Vagina (tissue), 2 donors: ENCODE results near the gene RRM2. TPM values are rescaled to one million over a fixed set of nuclear protein-coding genes. Genes with fewer than 3 reads are reported as not detected.

Experiments
- DNase-seq, 2 donors: peaks; one replicate each; pipeline ENCODE4 v3.0.0-alpha.2; 2017; ENCODE audit errors: extremely low spot score in 2 of 2
- H3K27ac ChIP-seq: fragments of 200-600 bp; sonication (generic); one replicate; pipeline ENCODE4 v1.5.1; 2019
- H3K27me3 ChIP-seq: fragments of 200-600 bp; sonication (generic); one replicate; pipeline ENCODE4 v1.5.1; 2019
- H3K36me3 ChIP-seq, 2 donors: fragments of 200-600 bp; sonication (generic); one replicate each; pipeline ENCODE4 v1.5.1; 2017 to 2019
- H3K4me1 ChIP-seq: fragments of 200-600 bp; sonication (generic); one replicate; pipeline ENCODE4 v1.5.1; 2019
- H3K4me3 ChIP-seq, 2 donors: fragments of 200-600 bp; sonication (generic); 1 replicate in 1 of 2; 2 replicates in 1 of 2; pipeline ENCODE4 v1.5.1; 2016 to 2019
- H3K9me3 ChIP-seq: fragments of 200-600 bp; sonication (generic); one replicate; pipeline ENCODE4 v1.5.1; 2019
- POLR2A ChIP-seq, 2 donors: fragments of 450-650 bp; IDR thresholded peaks; one replicate each; pipeline ENCODE4 v1.6.1; 2017; ENCODE audit warnings: antibody characterized with exemption in 2 of 2, mild to moderate bottlenecking in 2 of 2, moderate library complexity in 2 of 2
- POLR2AphosphoS5 ChIP-seq, 2 donors: sonication (generic); formaldehyde crosslinking; IDR thresholded peaks; one replicate each; pipeline ENCODE4 v1.9.0; 2017; ENCODE audit warnings: antibody characterized with exemption in 2 of 2, mild to moderate bottlenecking in 2 of 2, low read depth in 1 of 2; ENCODE audit not compliant: insufficient read depth in 1 of 2
- intact Hi-C: fragments of 100-400 bp; cut with DNase I; formaldehyde crosslinking; loops from one replicate; pipeline ENCODE4 v1.15.1; 2023
- total RNA-seq: library from RNA; depleted of rRNA; stranded (reverse); fragments of >200 nt; gene quantifications from one replicate; pipeline ENCODE4 v1.2.3, GENCODE V29; 2016
- TF ChIP-seq, protein P1 (sequence below), 3 experiments: fragments of 450-650 bp in 2 of 3; fragments of 200-600 bp in 1 of 3; sonication (generic) in 1 of 3; IDR thresholded peaks; one replicate each; pipeline ENCODE4 v1.5.1; 2017 to 2019; ENCODE audit warnings: antibody characterized with exemption in 3 of 3, mild to moderate bottlenecking in 2 of 3, moderate library complexity in 2 of 3

The RRM2 gene
- total RNA-seq, 1 donor from 2014 or later, result 11.0 TPM

DNA sequence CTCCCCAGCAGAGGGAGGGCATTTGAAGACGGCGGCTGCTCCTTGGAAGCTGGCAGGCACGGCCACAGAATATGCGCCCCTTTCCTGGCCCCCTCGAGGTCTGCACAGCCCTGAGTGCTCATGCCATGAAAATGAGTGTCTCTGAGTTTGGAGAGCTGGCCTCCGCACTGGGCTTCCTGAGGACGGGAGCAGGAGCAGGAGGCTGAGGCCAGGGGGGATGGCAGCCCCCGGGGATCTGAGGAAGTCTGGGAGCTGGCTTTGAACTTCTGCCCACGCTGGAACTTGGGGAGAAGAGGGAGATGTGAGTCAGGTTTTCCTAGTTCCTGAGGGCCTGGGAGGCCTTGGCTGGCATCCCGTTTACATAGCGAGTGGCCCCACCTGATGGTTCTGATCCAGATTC lies 47.0 kb downstream of the RRM2 start:
- intact Hi-C loops, result no loop called here
- DNase-seq, result no peak

DNA sequence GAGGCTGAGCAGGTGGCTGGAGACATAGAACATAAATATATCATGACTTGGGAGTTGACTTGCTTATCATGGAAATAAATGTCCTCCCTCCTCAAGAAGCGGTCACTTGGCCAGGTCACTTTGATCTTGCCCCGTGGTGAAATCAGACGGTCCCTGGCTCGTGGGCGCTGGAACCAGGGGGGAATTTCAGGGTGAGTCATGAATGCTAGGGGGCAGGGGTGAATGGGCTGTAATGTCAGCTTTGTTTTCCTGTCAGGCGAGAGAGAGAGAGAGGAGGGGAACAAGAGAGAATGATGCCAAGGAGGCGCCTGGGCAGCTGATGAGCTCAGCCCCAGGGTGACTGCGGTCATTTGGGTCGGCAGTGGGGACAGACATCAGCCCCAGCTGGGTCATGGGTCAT lies 47.7 kb downstream of the RRM2 start:
- no peak for TF ChIP-seq POLR2AphosphoS5 (IDR thresholded peaks at IDR 0.05; ENCODE audit: insufficient read depth in 1 of 2, low read depth in 1 of 2)
- no peak for TF ChIP-seq POLR2A (IDR thresholded peaks at IDR 0.05)
- TF ChIP-seq, protein P1, sequence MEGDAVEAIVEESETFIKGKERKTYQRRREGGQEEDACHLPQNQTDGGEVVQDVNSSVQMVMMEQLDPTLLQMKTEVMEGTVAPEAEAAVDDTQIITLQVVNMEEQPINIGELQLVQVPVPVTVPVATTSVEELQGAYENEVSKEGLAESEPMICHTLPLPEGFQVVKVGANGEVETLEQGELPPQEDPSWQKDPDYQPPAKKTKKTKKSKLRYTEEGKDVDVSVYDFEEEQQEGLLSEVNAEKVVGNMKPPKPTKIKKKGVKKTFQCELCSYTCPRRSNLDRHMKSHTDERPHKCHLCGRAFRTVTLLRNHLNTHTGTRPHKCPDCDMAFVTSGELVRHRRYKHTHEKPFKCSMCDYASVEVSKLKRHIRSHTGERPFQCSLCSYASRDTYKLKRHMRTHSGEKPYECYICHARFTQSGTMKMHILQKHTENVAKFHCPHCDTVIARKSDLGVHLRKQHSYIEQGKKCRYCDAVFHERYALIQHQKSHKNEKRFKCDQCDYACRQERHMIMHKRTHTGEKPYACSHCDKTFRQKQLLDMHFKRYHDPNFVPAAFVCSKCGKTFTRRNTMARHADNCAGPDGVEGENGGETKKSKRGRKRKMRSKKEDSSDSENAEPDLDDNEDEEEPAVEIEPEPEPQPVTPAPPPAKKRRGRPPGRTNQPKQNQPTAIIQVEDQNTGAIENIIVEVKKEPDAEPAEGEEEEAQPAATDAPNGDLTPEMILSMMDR (IDR thresholded peaks at IDR 0.05), result no peak
- Histone ChIP-seq H3K36me3 (no peaks in the 10 kb centered on the region), H3K4me1 (peaks cover 22% of the 10 kb centered on the region), H3K27ac (no peak overlapping the region), H3K4me3 (no peak overlapping the region), H3K9me3 (no peaks in the 10 kb centered on the region), H3K27me3 (no peaks in the 10 kb centered on the region)
- no peak for DNase-seq
- intact Hi-C loops, result no loop called here

More for the DNA sequence above, 47.0 kb downstream of the RRM2 start:
- Histone ChIP-seq H3K4me3 (no peak overlapping the region), H3K27ac (peak overlapping the region; percentile 20), H3K9me3 (no peaks in the 10 kb centered on the region), H3K36me3 (no peaks in the 10 kb centered on the region), H3K27me3 (no peaks in the 10 kb centered on the region), H3K4me1 (peaks cover 22% of the 10 kb centered on the region)
- TF ChIP-seq POLR2A (IDR thresholded peaks at IDR 0.05), result no peak
- TF ChIP-seq, protein P1 (IDR thresholded peaks at IDR 0.05), result no peak

DNA sequence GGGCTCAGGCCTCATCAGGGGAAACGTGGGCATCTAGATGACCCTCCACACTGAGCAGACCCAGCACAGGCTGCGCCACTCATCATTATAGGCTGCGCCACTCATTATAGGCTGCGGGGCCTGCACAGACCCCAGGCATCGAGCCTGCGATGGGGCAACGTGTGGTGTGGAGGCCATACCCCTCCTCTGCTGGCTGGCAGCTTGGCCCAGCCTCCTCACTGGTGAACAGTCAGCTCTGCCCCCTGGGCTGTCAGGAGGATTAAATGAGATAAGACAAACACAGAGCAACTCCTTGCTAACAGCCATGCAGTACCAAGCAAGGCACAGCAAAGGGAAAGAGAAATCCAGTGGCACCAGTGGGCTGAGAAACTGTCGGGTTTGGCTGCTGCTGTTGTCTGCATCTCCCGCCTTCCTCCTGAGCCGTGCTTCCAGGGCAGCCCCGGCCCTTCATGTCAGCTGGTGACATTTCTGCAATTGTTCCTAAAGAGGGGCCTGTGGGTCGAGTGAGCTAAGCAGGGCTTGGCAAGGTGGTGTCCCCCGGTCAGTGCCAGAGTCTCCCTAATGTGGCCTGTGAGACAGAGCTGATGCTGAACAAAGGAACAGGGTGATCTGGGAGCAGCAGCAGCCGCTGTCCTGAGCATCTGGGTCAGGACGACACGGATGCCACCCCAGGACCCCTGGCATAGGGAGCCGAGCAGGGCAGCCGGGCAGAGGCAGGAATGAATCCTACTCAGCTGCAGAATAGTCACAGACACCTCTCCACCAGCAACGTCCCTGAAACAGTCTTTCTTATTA lies 48.7 kb downstream of the RRM2 start:
- Histone ChIP-seq H3K27me3 (no peaks in the 10 kb centered on the region), H3K4me1 (peaks cover 22% of the 10 kb centered on the region), H3K36me3 (no peaks in the 10 kb centered on the region), H3K9me3 (no peaks in the 10 kb centered on the region), H3K27ac (no peak overlapping the region), H3K4me3 (no peak overlapping the region)
- TF ChIP-seq, protein P1 (IDR thresholded peaks at IDR 0.05), result no peak
- no peak for TF ChIP-seq POLR2AphosphoS5 (IDR thresholded peaks at IDR 0.05; ENCODE audit: insufficient read depth in 1 of 2, low read depth in 1 of 2)
- TF ChIP-seq POLR2A (IDR thresholded peaks at IDR 0.05), result no peak
- no peak for DNase-seq
- intact Hi-C loops, result no loop called here

DNA sequence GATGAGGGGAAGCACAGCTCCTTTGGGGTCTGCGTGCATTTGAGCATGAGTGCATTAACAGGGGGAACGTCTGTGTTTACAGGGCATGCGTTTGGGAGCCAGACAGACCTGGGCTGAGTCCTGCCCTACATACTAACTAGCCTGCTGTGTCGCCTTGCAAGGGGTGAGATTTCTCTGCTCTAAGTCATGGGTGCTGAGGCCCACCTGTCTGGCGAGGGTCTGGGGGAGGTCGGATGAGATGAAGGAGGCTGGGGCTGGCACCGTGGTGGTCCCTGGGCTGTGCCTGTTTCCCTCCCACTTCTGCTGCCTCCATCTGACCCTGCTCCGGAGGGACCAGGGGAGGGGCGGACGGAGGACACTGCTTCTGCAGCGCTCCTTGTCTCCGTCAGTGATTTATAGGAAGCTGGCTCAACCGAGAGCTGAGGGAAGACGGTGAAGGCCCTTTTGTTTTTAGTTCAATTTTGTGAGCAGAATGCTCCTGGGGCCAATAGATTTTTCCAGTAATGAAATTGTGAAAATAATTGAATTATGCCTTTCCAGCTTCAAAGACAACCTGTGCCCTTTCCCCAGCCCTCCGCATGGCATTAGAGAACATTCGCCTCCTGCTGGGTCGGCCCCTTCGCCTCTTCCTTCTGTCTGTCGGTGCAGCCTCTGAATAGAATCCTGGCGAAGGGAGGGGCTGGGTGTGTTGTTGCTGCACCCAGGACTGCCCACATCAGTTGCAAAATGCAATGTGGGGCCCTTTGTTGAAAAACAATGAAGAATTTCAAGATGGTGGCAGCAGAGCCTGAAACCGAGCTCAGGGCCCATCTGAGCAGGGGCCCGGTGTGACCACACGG lies 49.7 kb downstream of the RRM2 start:
- intact Hi-C loops, result no loop called here
- no peaks in the 10 kb centered on the region for H3K27me3 ChIP-seq
- H3K9me3 ChIP-seq, result no peaks in the 10 kb centered on the region
- DNase-seq, result no peak
- no peaks in the 10 kb centered on the region for H3K36me3 ChIP-seq
- H3K27ac ChIP-seq, result no peak overlapping the region
- H3K4me3 ChIP-seq, result no peak overlapping the region
- peaks cover 22% of the 10 kb centered on the region for H3K4me1 ChIP-seq
- TF ChIP-seq POLR2A (IDR thresholded peaks at IDR 0.05), result no peak
- TF ChIP-seq, protein P1 (IDR thresholded peaks at IDR 0.05), result no peak
- no peak for TF ChIP-seq POLR2AphosphoS5 (IDR thresholded peaks at IDR 0.05; ENCODE audit: insufficient read depth in 1 of 2, low read depth in 1 of 2)
